ENCODE data around the gene PWWP2B. TPM values are rescaled to one million over a fixed set of nuclear protein-coding genes. Genes with fewer than 3 reads are reported as not detected.

Gene PWWP2B
- total RNA-seq, 1 donor from 2014 or later: 12.0 TPM

GRCh38 chr10:132425757-132426155 is 28.8 kb downstream of the PWWP2B start:
- H3K36me3 ChIP-seq (ENCODE audit: insufficient read depth, low read length): no peaks in the 10 kb centered on the region
- no peak overlapping the region for H3K27ac ChIP-seq (ENCODE audit: low read depth, low read length)
- Mint-ChIP-seq H3K4me1 (ENCODE audit: low read depth, unreplicated experiment) (peaks cover 8% of the 10 kb centered on the region), H3K36me3 (ENCODE audit: low read depth, unreplicated experiment) (peaks cover 2% of the 10 kb centered on the region), H3K9me3 (ENCODE audit: unreplicated experiment) (no peaks in the 10 kb centered on the region), H3K27ac (ENCODE audit: unreplicated experiment) (no peak overlapping the region), H3K4me3 (ENCODE audit: unreplicated experiment) (no peak overlapping the region), H3K27me3 (ENCODE audit: low read depth, unreplicated experiment) (no peaks in the 10 kb centered on the region)
- H3K9ac ChIP-seq (ENCODE audit: low read length): no peak overlapping the region
- no peak for TF ChIP-seq EZH2 (IDR thresholded peaks at IDR 0.05; ENCODE audit: insufficient read depth, low read length)
- no peak for TF ChIP-seq CTCF (IDR thresholded peaks at IDR 0.05; ENCODE audit: insufficient read depth, low read depth, low read length)
- no peaks in the 10 kb centered on the region for H3K79me2 ChIP-seq (ENCODE audit: insufficient read depth, low read length)
- no peak overlapping the region for H3K4me2 ChIP-seq (ENCODE audit: low read length)
- no peaks in the 10 kb centered on the region for H3K9me3 ChIP-seq (ENCODE audit: insufficient read depth, low read depth, low read length)
- no peak overlapping the region for H3K4me3 ChIP-seq (ENCODE audit: insufficient read depth, low read depth, low read length)
- no peak for DNase-seq (ENCODE audit: low read depth)
- no peak overlapping the region for H2AFZ ChIP-seq (ENCODE audit: low read depth, low read length)
- H4K20me1 ChIP-seq (ENCODE audit: insufficient read depth, low read length): no peaks in the 10 kb centered on the region
- peaks cover 9% of the 10 kb centered on the region for H3K4me1 ChIP-seq (ENCODE audit: insufficient read depth, low read length)
- FAIRE-seq: no peak
- H3K27me3 ChIP-seq (ENCODE audit: insufficient read depth, low read length): no peaks in the 10 kb centered on the region

- H3K4me3 Mint-ChIP-seq (ENCODE audit: unreplicated experiment): no peak overlapping the region
- FAIRE-seq (peak; percentile 5), DNase-seq (ENCODE audit: low read depth) (no peak)
- H3K27me3 Mint-ChIP-seq (ENCODE audit: low read depth, unreplicated experiment): no peaks in the 10 kb centered on the region
- H3K9me3 Mint-ChIP-seq (ENCODE audit: unreplicated experiment): no peaks in the 10 kb centered on the region
- H3K27ac Mint-ChIP-seq (ENCODE audit: unreplicated experiment): no peak overlapping the region
- Histone ChIP-seq H3K4me2 (ENCODE audit: low read length) (no peak overlapping the region), H3K4me1 (ENCODE audit: insufficient read depth, low read length) (no peaks in the 10 kb centered on the region), H3K79me2 (ENCODE audit: insufficient read depth, low read length) (no peaks in the 10 kb centered on the region), H3K9ac (ENCODE audit: low read length) (no peak overlapping the region), H3K9me3 (ENCODE audit: insufficient read depth, low read depth, low read length) (no peaks in the 10 kb centered on the region), H3K27me3 (ENCODE audit: insufficient read depth, low read length) (no peaks in the 10 kb centered on the region), H2AFZ (ENCODE audit: low read depth, low read length) (no peak overlapping the region), H3K4me3 (ENCODE audit: insufficient read depth, low read depth, low read length) (no peak overlapping the region), H3K36me3 (ENCODE audit: insufficient read depth, low read length) (no peaks in the 10 kb centered on the region), H4K20me1 (ENCODE audit: insufficient read depth, low read length) (no peaks in the 10 kb centered on the region), H3K27ac (ENCODE audit: low read depth, low read length) (no peak overlapping the region)
- peaks cover 5% of the 10 kb centered on the region for H3K4me1 Mint-ChIP-seq (ENCODE audit: low read depth, unreplicated experiment)
- H3K36me3 Mint-ChIP-seq (ENCODE audit: low read depth, unreplicated experiment): peaks cover 2% of the 10 kb centered on the region
- no peak for TF ChIP-seq EZH2 (IDR thresholded peaks at IDR 0.05; ENCODE audit: insufficient read depth, low read length)
- TF ChIP-seq CTCF (IDR thresholded peaks at IDR 0.05; ENCODE audit: insufficient read depth, low read depth, low read length): no peak
These were observed 30.2 kb downstream of the PWWP2B start for GRCh38 chr10:132427006-132427771.

GRCh38 chr10:132427939-132428367 is 31.0 kb downstream of the PWWP2B start:
- TF ChIP-seq CTCF (IDR thresholded peaks at IDR 0.05; ENCODE audit: insufficient read depth, low read depth, low read length) (no peak), EZH2 (IDR thresholded peaks at IDR 0.05; ENCODE audit: insufficient read depth, low read length) (no peak)
- H3K4me3 Mint-ChIP-seq (ENCODE audit: unreplicated experiment): no peak overlapping the region
- Histone ChIP-seq H3K27me3 (ENCODE audit: insufficient read depth, low read length) (no peaks in the 10 kb centered on the region), H3K9ac (ENCODE audit: low read length) (no peak overlapping the region), H3K79me2 (ENCODE audit: insufficient read depth, low read length) (no peaks in the 10 kb centered on the region), H3K4me1 (ENCODE audit: insufficient read depth, low read length) (no peaks in the 10 kb centered on the region), H3K4me3 (ENCODE audit: insufficient read depth, low read depth, low read length) (no peak overlapping the region), H2AFZ (ENCODE audit: low read depth, low read length) (no peak overlapping the region), H4K20me1 (ENCODE audit: insufficient read depth, low read length) (no peaks in the 10 kb centered on the region), H3K27ac (ENCODE audit: low read depth, low read length) (no peak overlapping the region), H3K9me3 (ENCODE audit: insufficient read depth, low read depth, low read length) (no peaks in the 10 kb centered on the region), H3K4me2 (ENCODE audit: low read length) (no peak overlapping the region), H3K36me3 (ENCODE audit: insufficient read depth, low read length) (no peaks in the 10 kb centered on the region)
- no peaks in the 10 kb centered on the region for H3K9me3 Mint-ChIP-seq (ENCODE audit: unreplicated experiment)
- no peak overlapping the region for H3K27ac Mint-ChIP-seq (ENCODE audit: unreplicated experiment)
- H3K36me3 Mint-ChIP-seq (ENCODE audit: low read depth, unreplicated experiment): peaks cover 2% of the 10 kb centered on the region
- peaks cover 2% of the 10 kb centered on the region for H3K4me1 Mint-ChIP-seq (ENCODE audit: low read depth, unreplicated experiment)
- H3K27me3 Mint-ChIP-seq (ENCODE audit: low read depth, unreplicated experiment): no peaks in the 10 kb centered on the region
- peak; percentile 70 for FAIRE-seq
- DNase-seq (ENCODE audit: low read depth): no peak
